Stimulated activated CD4-positive, alpha-beta T cell treated with anti-CD3 and anti-CD28 coated beads, Interleukin-1b, Interleukin-23, amount 100 ng/mL, for 4 hours (primary cell): ENCODE measurements around the gene STX11.
"Not testable (repeated sequence)": the region's sequence is repeated elsewhere in the genome, so short reads cannot be mapped to it uniquely, and the experiment has no call there.

Experiments used
- DNase-seq, 2 donors: peaks; one replicate each; pipeline ENCODE4 v3.0.0-alpha.2; 2020; ENCODE audit warnings: low read depth in 2 of 2

The STX11 gene

DNA sequence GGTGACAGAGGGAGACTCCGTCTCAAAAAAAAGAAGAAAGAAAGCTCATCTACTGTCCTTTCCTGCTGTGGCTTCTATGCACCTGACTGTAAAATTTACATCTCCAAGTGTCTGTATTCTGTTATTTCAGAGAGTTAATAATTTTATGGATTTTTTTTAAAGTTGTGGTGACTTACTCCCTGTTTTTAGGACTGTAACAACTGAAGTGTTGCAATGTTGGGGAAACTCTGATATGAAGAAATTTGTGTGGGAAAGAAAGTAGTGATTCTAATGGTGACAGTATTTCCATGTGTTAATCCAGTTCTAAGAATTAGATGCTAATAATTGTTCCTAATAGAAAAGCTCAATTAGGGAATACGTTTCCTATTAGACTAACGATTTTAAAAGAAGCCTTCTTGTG, 27.4 kb downstream of the STX11 start:
- no peak for DNase-seq

DNA sequence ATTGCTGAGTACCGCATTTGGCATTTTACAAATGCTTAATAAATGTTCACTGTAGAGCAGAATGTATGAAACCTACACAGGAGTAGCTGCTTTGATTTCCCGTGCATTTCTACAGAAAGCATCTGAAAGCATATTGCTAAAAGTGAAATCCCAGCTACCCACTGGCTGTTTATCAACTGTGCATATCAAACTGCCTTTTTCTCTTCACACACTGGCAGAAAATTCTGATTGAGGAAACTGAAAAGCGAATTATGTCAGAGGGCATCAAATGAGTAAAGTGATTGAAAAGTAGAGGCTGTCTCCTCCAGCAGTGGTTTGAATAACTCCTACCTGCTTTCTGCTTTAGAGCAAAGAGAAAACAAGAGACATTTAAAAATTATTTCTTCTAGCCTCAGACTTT, 28.0 kb downstream of the STX11 start:
- no peak for DNase-seq

DNA sequence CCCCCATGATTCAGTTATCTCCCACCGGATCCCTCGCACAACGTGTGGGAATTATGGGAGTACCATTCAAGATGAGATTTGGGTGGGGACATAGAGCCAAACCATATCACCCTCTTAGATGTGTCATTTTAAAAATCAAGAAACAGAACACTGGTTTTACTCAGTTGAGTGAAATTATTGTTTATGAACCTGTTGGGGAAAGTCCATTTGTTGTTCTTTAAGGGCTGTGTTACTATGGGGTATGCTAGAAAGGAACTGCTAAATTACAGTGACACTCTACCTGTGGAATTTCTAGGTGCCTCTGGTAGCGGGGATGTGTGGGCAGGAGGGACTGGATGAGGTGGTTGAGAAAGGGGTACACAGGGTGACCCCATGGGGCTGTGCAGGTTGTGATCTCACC, 28.9 kb downstream of the STX11 start:
- DNase-seq, result no peak

DNA sequence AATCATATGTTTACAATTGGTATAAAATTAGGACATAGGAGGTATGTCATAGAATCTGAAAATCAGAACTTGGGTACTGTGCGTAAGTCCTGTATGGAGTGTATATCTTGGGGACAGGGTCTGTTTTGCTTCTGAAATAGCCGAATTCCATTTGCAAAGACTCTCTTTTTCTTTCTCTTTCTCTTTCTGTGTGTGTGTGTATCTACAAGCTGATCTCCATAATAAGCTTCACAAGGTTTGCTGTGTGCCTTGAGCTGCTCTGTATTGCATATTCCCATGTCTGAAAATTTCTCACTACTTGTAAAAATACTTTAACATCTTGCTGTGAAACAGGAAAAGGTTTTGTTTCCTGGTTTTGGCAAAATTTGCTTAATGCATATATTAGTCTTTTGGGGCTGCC, 29.5 kb downstream of the STX11 start:
- no peak for DNase-seq

- not testable (repeated sequence) for DNase-seq
Measured at GRCh38 chr6:144180354-144180753, 30.0 kb downstream of the STX11 start.

- no peak for DNase-seq
Measured at GRCh38 chr6:144181639-144182038, 31.3 kb downstream of the STX11 start.

DNA sequence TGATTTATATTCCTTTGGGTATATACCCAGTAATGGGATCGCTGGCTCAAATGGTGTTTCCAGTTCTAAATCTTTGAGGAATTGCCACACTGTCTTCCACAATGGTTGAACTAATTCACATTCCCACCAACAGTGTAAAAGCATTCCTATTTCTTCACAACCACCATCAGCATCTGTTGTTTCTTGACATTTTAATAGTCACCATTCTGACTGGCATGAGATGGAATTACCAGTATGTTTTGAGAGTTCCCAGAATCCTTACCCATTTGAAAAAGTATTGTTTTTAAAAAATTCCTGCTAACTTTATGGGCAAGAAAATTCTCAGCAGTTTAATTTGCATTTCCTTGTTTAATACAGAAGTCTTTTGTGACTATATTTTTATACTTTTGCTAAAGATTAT, 33.9 kb downstream of the STX11 start:
- not testable (repeated sequence) for DNase-seq

DNA sequence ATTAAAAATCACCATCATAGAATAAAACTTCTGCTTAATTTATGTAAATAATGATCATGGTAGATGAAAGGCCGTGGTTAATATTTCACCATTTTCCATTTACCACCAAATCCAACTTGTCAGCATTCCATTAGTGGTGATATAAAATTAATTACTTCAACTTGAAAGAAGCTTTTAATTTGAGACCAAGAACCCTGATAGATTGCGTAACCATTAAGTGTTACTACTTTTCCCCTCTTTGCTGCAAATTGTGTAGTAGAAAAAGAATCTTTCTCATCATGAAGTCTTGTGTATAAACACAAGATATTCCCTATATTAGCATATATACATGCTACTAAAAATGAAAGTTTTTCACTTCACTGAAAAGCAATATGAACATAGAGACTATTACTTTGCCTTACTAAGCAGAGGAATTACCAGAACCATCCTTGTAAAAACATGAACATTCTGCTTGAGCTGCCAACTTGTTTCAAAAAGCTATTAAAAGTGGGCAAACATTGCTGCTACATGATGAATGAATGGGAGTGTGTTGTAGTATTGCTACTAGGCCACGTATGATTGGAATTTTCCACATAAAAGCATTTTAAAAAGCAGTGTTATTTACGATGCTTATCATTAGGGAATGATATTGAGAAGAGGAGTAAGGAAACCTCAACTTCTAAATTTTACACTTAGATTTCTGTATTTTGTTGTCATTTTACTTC, 35.0 kb downstream of the STX11 start:
- DNase-seq, result no peak

- no peak for DNase-seq
Measured at GRCh38 chr6:144186817-144187625, 36.7 kb downstream of the STX11 start.

- no peak for DNase-seq
Measured at GRCh38 chr6:144189351-144189750, 39.0 kb downstream of the STX11 start.

- no peak for DNase-seq
Measured at GRCh38 chr6:144190080-144190479, 39.8 kb downstream of the STX11 start.

DNA sequence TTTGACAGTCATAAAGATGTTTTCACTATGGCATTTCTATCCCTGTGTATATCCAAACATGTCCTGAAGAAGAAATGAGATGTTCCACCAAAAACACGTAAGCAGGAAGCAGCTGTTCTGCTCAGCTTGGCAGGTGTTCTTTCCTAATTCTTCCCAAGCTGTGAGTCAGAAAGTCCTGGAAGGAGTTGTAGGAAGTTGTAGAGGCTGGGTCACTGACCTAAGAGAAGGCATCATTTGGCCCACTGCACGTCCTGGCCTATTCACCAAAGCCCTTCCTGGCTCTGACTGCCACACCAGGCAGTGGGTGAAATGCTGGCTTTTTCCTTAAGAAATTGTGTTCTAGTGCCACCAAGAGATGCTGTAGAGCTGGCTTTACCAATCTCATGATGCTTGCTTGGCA, 40.3 kb downstream of the STX11 start:
- no peak for DNase-seq

DNA sequence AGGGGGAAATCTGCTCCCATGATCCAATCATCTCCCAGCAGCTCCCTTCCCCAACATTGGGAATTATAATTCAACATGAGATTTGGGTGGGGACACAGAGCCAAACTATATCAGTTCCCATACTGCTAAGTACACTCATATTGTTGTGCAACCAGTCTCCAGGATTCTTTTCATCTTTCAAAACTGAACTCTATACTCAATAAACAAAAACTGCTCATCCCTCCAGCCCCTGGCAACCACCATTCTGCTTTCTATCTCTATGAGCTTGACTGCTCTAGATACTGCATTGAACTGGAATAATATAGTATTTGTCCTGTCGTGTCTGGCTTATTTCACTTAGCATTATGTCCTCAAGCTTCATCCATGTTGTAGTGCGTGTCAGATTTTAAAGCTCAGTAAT, 42.9 kb downstream of the STX11 start:
- no peak for DNase-seq

GRCh38 chr6:144194293-144194810, 44.0 kb downstream of the STX11 start:
- DNase-seq, result no peak

DNA sequence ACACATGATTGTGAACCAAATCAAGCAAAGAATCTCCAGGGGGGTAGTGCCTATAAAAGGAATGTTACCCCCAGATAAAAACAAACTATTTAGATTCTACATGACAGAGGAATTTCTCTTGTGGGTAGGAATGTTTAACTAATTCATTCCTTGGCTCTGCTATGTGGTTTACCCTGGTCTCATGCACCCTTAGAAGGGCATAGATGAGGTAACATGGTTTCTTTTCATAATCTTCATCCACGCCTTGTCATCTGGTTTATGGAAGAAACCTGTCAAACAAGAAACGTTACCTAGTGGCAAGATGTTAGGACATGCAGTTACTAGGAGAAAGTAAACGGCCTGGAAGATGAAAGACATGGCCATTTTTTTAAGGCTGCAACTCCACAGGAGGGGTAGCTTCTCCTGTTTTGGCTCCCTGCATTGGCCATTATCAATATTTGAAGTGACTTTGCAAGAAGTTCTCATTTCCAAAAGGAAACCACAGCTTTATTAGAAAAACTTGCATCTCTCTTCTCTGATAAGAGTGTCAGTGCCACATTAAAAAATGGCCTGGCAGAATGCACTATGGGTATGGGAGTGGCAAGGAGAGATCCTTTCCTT, 45.5 kb downstream of the STX11 start:
- DNase-seq, result no peak

GRCh38 chr6:144197919-144198318, 47.6 kb downstream of the STX11 start:
- no peak for DNase-seq

GRCh38 chr6:144202879-144203468, 52.7 kb downstream of the STX11 start:
- DNase-seq, result no peak

DNA sequence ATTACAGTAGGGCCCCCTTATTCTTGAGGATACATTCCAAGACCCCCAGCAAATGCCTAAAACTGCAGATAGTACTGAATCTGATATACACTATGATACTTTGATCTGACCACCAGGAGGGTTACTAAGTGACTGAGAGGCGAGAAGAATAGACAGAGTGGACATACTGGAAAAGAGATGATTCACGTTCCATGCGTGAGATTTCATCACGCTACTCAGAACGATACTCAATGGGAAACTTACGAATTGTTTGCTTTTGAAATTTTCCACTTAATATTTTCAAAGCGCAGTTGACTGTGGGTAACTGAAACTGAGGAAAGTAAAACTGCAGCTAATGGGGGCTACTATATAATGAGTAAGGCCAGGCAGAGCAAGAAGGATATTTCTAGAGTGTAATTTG, 60.8 kb downstream of the STX11 start:
- no peak for DNase-seq

DNA sequence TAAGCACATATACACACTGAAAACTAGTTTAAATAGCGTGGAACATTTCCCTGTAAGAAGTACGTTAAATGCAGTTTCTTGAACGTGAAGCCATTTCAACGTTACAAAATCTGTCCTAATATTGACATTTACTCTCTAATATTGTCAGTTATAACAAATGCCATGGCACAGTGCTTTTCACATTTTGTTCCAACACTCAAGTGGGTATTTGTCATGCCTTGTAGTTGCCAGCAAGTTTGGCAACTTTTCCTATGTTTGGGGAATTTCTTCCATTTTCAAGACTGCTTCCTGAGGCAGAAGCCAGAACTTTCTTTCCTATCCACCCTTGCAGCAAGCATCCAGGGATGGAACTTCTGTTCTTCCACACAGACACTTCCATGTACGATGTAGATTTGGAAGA, 63.0 kb downstream of the STX11 start:
- no peak for DNase-seq

DNA sequence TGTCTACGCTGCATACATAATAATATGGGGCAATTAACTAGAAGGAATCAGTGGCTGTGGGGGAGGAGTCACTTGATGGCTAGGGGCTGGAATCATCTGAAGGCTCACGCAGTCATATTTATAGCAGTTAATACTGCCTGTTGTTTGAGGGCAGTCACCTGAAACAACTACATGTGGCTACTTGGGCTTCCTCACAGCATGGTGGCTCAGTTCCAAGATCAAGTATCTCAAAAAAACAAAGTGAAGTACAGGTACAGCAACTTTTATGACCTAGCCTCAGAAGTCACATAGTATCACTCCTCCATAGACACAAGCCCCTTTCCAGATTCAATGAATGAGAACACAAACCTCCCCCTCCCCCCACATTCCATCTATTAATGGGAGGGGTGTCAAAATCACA, 63.7 kb downstream of the STX11 start:
- no peak for DNase-seq

DNA sequence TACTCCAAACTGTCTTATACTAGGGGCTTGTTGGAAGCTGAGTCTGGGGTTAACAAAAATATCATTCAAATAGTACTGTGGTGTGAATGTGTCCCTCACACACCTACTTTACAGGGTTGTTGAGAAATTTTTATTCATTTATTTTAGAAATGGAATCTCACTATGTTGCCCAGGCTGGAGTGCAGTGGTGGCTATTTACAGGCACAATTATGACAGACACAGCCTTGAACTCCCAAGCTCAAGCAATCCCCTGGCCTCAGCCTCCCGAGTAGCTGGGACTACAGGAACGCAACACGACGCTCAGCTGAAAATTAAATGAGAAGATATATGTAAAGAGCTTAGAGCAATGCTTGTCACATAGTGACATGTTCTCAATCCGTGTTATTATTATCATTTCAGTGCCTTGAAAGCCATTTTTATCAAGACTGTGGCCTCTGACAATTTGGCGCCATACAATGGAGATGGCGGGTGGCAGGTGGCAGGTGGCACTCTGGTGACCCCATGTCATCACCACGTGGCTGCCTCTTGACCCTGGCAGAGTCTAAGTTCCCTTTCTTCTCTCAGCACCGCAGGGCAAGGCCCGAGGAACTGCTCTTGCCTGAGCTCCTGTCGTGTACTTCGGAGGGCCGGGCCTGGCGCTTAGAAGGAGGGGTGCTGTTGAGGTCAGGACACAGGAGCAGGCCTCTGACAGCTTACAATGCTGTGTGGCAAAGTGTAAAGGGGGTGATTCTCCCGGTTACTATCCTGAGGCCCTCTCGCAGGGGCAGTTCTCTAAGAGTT, 64.5 kb downstream of the STX11 start:
- DNase-seq, result no peak
